CD4-positive, alpha-beta T cell treated with Interferon gamma for 1 hour (primary cell): Measurements from ENCODE around the gene BTF3L4.
"Not testable (repeated sequence)": the region's sequence is repeated elsewhere in the genome, so short reads cannot be mapped to it uniquely, and the experiment has no call there.

Experiments
- DNase-seq: peaks from one replicate; pipeline ENCODE4 v3.0.0-alpha.2; 2020

BTF3L4 gene

DNA sequence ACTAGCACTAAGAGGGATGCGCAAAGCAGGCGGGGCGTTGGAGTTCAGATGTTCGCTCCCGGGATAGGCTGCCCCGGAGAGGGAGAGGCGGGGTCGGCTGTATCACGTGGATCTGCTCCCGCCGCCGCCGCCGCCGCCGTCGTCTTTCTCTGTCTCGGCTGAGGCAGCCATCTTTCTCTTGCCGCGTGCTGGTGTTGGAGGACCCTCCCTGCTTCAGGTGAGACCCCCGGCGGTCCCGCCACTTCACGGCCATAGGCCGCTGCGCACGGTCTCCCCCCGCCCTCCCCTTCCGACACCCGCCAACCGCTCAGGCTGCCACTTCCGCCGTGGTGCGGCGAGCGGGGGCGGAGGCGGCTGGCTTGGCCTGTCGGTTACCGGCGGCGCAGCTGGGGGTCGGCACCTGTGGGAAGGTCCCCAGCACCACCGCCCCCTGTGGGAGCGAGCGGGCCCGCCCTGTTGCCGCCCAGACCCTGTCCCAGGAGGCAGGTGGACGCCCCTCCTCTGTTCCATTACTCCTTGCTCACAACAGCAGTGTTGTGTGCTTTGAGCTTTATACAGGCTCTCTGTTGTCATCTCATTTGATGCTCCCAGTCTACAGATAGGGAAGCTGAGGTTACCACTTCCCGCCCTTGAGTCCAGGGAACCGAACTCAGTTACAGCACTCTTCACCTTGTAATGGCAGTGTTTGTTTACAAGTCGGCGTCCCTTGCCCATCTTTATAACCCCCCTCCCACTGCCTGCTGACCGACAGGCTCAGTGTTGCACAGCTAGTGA lies at the start of gene BTF3L4:
Gene BTF3L4 (plus strand): TSS at position 133 of the 774 bp plus-strand sequence. CDS start 3,553 bp downstream, outside the sequence.
- DNase-seq, result peak; percentile 90

DNA sequence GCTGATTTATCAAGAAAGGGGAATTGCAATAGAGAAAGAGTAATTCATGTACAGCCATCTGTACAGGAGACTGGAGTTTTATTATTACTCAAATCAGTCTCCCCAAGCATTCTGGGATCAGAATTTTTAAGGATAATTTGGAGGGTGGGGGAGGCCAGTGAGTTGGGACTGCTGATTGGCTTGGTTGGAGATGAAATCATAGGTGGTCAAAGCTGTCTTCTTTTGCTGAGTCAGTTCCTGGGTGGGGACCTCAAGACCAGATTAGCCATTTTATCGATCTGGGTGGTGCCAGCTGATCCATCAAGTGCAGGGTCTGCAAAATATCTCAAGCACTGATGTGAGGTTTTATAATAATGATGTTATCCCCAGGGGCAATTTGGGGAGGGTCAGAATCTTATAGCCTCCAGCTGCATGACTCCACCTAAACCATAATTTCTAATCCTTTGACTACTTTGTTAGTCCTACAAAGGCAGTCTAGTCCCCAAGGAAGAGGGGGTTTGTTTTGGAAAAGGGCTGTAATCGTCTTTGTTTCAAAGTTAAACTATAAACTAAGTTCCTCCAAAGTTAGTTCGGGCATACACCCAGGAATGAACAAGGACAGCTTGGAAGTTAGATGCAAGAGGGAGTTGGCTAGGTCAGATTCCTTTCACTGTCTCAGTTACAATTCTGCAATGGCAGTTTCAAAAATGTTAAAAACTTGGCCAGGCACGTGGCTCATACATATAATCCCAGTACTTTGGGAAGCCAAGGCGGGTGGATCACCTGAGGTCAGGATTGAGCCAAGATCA lies 48.7 kb upstream of the BTF3L4 start:
- DNase-seq, result no peak

DNA sequence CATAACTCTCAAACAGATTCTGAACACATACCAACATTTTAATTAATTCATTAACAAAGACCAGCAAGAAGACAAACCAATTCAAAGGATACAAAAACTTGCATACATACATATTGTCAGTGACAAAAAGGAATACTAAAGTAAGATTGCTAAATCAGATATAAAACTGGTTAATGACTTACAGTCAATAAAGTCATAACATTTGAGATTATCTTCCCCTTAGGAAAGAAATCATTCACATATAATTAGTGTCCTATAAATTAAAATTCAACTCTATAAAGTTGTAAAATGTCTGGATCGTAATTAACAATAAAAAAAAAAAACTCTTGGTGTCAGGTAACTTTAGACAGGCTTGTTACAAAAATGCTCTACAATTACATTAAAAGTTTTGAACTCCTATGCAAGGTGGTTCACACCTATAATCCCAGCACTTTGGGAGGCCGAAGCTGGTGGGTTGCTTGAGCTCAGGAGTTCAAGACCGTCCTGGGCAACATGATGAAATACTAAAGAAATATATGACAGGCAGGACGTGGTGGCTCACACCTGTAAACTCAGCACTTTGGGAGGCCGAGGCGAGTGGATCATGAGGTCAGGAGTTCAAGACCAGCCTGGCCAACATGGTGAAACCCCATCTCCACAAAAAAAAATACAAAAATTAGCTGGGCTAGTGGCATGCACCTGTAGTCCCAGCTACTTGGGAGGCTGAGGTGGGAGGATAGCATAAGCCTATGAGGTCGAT lies 47.9 kb upstream of the BTF3L4 start:
- no peak for DNase-seq

DNA sequence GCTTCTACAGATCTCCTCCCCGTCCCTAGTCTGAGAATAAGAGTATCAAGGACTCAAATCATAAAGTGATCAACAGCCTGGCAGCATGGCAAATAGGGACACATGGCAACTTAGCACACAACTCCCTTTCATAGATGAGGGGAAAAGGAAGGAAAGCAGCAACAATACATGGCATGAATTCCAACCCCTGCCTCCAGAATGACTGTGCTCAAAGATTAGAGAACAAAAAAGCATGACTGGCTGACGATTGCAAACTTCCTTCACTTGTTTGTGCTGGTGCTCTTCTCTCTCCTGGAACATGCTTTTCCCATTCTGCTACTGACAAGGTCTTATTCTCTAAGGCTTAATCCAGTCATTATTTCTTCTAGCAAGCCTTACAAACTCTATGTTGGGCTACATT lies 34.0 kb upstream of the BTF3L4 start:
- no peak for DNase-seq

DNA sequence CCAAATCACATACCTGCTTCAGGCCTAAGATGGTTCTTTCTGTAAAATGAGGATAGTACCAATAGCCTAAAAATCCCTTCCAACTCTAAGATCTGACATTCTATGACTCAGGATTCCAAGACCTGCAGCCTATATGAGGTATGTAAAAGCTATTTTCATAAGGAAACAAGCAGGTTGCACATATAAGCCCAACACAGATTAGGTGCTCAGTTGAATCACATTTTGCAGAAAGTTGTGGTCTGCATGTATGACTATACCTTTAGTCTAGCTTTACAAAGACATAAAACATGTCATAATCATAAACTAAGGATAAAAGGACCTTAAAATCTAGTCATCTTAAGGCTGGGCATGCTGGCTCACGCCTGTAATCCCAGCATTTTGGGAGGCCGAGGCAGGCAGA lies 29.8 kb upstream of the BTF3L4 start:
- DNase-seq, result no peak

DNA sequence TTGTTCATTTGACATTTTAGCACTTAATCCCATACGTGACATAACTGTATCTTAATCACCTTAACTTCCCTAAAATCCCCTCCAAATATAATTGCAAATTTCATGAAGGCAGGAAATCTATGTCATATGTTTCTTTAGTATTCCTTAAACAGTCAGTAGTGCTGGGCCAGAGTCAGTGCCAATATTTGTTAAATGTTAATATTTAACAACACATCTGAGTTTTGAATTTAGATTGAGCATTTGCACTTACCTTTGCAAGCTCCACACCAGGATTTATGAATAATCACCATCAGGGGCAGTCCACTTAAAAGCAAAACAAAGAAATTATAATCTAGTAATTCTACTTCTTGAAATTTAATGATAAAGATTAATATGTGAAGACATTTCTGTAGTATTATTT lies 27.8 kb upstream of the BTF3L4 start:
- DNase-seq, result no peak

DNA sequence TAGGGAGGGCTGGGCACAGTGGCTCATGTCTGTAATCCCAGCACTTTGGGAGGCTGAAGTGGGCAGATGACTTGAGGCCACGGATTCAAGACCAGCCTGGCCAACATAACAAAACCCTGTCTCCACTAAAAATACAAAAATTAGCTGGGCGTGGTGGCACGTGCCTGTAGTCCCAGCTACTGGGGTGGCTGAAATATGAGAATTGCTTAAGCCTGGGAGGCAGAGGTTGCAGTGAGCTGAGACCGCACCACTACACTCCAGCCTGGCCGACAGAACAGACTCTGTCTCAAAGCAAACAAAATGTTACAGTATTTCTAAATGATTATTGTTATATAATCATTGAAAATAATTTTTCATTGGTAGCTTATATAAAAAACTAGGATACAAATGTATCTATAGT lies 27.3 kb upstream of the BTF3L4 start:
- DNase-seq, result not testable (repeated sequence)

DNA sequence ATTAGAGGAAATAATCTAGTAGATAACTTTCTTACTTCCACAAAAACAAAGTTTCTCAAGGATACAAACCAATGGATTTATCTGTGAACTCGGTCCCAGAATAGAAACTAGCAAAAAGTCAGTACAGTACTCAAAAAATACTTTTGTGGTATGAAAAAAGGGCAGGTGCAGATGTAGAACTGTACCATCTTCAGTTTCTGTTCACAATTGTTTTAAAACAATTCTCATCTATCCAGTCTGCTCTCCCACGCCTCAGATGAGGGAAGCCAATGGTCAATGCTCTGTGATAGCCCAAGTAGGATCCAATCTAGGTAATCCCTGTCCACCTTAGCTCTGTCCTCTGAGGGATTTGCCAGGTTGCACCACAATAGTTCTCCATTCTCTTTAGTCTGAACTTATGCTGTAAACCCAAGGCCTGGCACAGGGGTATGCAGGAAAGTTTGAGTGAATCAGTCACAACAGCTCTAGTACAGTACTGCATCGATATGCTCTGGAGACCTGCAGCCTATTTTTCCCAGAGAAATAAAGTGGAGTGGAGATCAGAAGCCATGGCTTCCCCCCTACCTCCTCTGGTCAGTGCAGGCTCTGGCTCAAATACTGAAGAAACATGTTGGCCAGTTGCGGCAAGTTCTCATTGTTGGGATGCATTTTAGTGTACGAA lies 23.8 kb upstream of the BTF3L4 start:
- no peak for DNase-seq

DNA sequence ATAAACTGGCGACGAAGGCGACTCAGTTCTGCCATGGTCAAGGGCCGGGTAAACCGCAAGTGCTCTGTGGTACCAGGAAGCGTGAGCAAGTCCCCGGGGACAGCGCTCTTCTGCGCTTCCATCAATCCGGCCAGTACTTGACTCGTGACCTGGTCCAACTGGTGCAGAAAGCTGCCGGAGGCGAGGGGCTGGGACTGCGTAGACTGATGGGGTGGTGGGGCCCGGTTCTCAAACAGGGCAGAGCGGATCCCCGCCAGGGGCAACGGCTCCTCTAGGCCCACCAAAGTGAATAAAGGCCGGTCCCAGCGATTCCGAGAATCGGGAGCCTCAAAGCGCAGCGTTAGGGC lies 23.3 kb upstream of the BTF3L4 start:
- peak; percentile 5 for DNase-seq

DNA sequence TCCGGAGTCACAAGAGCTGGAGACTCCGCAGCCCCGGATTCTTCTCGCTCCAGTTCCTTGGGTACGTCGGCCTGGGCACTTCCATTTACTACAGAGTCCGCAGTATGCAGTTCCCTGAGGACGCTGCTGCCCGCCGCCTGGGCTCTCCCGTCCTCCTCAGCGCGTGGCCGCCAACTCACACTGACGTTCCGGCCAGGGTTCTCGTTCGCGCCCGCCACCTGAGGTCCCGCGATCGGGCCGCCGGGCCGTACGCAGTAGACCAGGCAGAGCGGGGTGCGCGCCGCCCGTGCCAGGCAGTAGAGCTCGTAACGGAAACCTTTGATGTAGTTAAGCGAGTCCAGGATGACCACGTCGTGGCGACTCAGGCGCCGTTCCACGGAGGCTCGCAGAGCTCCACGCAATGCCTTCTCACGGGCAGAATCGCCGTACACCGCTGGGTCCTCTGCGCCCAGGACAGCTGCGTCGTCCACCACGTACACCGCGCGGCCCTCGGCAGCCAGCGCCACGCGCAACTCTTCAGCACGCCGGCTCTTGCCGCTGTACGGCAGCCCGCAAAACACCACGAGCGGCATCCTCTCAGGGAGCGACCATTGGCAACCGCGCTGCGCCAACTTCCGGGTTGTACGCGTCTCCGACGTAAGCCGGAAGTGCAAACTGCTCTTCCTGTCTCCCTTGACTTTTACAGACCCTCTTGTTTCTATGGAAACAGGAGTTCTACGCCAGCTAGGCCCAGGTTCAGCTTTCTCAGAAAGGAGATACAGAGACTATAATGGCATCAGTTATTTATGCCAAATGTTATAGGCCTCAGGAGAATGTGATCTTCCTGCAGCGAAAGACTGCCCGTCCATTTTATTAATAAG lies 22.7 kb upstream of the BTF3L4 start, which contains the start of gene KTI12:
Gene KTI12 (minus strand): TSS at position 621 of the 860 bp plus-strand sequence. CDS start 49 bp downstream, at position 572.
- DNase-seq, result peak; percentile 90

DNA sequence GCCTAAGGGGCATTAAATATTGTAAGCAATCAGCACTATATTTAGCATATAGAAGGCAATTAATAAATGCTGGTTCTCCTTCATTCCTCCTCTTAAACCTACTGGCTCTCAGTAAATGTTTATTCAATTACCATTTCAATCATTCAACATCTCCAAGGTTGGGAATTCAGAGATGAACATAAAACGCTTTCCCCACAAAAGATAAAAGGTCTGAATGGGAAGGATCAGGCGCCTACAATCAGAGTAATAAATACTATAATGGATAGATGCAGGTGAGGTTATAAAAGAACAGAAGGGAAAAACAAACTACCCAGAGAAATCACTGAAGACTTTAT lies 22.1 kb upstream of the BTF3L4 start:
- no peak for DNase-seq

DNA sequence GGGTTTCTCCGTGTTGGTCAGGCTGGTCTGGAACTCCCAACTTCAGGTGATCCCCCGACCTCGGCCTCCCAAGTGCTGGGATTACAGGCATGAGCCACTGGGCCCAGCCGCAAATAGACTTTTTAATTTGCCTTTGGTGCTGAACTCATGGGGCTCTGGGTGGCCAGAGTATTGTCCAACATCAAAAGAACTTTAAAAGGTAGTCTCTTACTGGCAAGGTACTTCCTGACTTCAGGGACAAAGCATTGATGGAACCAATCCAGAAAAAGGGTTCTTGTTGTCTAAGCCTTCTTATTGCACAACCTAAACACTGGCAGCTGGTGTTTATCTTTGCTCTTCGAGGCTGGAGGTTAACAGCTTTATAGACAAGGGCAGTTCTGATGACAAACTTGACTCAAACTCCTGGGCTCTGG lies 18.7 kb upstream of the BTF3L4 start:
- DNase-seq, result no peak

DNA sequence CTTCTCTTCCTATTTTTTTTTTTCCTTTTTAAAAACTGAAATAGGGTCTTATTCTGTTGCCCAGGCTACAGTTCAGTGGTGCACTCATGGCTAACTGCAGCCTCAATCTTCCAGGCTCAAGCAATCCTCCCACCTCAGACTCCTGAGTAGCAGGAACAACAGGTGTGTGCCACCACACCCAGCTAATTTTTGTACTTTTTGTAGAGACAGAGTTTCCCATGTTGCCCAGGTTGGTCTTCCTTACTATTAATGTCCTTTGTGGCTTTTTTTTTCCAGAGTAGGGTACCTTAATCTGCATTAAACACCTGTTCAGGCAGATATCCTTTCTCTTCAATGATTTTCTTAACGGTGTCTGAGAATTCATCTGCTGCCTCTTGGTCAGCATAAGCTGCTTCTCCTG lies 18.2 kb upstream of the BTF3L4 start:
- no peak for DNase-seq

DNA sequence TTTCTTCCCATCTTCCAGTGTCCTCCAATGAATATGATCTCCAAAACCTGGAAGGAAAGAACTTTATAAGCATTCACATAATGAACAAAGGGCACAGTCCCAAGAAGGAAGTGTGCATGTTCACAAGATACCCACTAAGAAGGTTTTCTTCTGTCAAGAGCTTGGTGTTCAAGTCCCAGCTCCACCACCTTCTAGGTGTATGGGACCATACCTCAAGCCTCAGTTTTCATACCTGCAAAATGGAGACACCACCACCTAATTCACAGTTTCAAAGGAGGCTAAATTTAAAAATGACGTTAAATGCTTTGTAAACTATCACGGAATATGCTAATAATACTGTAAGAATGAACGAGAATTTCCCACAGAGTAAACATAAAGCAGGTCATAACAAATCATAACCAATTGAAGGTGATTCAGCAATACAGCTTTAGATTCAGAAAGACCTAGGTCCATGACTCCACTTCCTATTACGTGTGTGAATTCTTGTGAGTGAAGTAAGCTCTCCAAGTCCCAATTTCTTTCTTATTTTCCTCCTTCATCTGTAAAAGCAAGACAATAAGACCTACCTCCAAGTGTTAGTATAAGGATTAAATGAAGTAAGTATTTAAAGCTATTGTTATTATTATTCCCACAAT lies 14.4 kb upstream of the BTF3L4 start:
- DNase-seq, result no peak

DNA sequence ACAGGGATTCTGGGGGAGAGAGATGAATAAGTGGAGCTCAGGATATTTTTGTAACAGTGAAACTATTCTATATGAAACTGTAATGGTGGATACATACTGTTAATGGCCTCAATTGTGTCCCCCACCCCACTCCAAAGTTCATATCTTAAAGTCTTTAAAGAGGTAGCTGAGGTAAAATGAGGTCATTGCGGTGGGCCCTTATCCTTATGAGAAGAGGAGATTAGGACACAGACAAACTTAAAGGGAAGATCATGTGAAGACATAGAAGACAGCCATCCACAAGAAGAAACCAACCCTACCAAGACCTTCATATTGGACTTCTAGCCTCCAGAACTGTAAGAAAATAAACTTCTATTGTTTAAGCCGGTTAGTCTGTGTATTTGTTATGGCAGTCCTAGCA lies 10.9 kb upstream of the BTF3L4 start:
- no peak for DNase-seq

DNA sequence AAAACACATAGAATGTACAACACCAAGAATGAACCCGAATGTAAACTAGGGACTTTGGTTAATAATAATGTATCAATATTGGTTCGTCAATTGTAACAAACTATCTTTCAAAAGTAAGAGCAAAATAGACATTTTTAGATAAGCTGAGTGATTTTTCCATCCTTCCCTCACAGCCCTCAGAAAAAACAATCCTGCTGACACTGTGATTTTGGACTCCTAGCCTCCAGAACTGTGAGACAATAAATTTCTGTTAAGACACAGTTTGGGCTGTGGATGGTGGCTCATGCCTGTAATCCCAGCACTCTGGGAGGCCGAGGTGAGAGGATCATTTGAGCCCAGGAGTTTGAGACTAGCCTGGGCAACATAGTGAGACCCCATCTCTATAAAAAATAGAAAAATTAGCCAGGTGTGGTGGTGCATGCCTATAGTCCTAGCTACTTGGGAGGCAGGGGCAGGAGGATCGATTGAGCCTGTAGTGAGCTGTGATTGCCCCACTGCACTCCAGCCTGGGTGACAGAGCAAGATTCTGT lies 10.4 kb upstream of the BTF3L4 start:
- DNase-seq, result not testable (repeated sequence)

DNA sequence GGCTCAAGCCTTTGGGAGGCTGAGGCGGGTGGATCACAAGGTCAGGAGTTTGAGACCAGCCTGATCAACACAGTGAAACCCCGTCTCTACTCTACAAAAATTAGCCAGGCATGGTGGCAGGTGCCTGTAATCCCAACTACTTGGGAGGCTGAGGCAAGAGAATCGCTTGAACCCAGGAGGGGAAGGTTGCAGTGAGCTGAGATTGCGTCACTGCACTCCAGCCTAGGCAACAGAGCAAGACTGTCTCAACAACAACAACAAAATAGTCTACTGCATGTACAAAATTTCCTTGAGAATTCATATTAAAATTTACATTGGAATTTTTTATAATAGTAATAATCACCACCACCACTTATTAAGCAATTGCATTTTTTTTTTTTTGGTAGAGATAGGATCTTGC lies 6.8 kb upstream of the BTF3L4 start:
- not testable (repeated sequence) for DNase-seq

DNA sequence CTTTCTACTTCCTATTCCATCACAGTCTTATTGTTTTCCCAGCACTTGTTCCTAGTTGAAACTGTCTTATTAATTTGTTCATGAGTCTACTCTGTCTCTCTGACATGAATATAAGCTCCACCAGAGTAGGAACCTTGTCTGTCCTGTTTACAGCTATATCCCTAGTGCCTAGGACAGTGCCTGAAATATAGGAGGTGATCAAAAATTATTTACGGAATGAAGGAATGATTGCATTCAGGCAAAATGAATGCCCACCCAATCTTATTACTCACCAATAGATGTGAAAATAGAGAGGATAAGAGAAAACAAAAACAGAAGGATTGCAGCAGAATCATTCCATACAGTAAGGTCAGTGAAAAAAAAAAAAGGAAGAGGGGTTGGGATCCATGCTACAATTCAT lies 2.2 kb upstream of the BTF3L4 start:
- DNase-seq, result no peak

DNA sequence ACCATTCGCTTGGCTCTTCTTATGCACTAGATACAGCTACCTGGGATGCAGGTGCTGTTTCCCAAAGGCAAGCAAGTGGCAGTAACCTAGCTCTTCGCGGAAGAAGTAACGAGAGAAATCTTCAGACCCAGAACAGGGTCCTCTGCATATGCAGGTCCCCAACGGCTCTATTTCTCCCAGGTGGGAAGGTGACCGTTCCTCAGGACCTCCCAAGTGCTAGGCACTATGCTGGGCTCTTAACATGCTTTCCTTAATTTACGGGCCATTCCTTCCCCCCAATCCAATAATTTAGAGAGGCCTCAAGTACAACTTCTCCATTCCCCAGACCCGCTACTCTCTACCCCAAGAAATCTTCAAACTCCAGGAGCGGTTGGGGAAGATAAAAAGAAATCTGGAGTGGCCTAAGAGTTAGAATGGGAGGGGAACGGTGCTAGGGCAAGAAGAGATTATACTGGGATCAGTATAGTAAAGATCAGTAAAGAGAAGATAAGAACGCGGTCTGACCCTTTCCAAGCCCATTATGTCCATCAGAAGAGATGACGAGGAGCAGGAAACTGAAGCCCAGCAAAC lies 1.5 kb upstream of the BTF3L4 start:
- DNase-seq, result no peak

DNA sequence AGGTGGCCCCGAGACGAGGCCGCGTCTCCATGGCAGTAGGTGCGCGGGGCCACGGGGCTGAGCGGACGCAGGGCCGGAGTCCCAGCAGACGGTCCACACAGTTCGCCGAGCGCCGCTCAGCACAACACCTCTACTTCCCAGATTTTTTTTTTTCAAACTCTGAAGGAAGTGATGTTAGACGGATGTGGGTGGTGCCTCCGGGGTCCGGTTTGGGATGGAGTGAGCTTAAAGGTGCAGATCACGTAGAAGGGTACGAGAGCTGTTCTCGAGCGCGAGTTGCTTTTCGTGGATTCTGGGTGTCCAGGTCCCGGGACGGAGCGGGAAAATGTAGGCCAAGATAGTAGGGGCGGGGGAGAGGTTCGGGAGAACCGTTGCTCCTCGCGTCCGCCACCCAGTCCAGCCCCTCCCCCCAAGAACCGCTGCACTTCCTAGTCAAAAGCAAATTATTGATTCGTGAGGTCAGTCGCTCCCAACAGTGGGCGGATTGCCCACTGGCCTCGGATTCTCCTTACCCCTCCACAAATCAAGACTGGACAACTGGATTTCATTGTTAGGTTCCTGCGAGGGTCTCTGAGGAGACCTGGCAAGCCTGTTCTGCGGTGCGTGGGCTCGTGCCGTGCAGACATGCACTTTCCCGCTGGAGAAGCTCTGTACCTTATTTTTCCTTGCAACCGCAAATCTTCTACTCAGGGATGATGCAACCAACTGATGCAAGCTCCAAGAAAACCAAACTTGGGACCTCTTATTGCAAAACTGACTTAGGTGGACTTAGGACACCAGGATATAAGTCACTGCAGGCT lies 829 bp upstream of the BTF3L4 start, which contains the start of gene TXNDC12:
Gene TXNDC12 (minus strand): TSS at position 126 of the 800 bp plus-strand sequence. CDS start 95 bp downstream, at position 31.
- peak; percentile 52 for DNase-seq
